Measurements from ENCODE around the gene MAPK11. TPM values are rescaled to one million over a fixed set of nuclear protein-coding genes. Genes with fewer than 3 reads are reported as not detected.

The MAPK11 gene
- total and polyA plus RNA-seq, 9 of the 15 experiments (the other 6 are each of a cell fraction or from before 2014, with no cell fraction given): 0.06 to 14.6 (median 5.3) TPM

DNA sequence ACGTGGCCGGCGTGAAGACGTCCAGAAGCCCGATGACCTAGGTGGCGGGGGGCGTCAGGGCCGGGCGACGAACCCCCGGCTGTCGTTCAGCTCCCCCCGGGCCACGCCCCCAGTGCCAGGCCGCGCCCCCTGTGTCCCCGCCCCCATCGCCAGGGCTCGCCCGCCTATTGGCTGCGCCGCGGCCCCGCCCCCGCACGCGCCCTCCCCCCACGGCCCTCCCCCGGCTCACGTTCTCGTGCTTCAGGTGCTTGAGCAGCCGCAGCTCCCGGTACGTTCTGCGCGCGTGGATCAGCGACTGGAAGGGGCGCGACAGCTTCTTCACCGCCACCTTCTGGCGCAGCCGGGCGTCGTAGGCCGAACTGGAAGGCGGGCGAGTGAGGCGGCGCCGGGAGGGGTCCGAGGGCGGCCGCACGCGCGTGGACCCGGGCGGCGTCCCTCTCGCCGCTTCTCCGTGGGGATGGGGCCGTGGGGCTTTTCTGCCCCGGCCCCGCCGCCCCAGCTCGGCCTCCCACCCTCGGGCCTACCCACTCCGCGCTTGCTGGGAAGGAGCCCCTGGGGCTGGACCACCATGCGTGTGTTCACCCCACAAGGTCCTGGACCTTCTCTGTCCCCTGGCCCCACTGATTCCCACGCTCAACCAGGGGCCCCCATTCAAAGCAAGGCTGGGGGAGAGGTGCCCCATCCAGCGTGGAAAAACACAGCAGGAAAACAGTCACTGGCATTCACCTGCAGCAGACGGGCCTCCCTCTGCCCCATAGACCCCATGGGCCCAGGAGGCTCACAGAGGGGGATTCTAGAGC, 2.4 kb downstream of the MAPK11 start (continued):
- TF ChIP-seq, protein P1, sequence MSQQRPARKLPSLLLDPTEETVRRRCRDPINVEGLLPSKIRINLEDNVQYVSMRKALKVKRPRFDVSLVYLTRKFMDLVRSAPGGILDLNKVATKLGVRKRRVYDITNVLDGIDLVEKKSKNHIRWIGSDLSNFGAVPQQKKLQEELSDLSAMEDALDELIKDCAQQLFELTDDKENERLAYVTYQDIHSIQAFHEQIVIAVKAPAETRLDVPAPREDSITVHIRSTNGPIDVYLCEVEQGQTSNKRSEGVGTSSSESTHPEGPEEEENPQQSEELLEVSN (IDR thresholded peaks at IDR 0.05; ENCODE audit: borderline replicate concordance in 1 of 2, extremely low read depth in 1 of 2, insufficient read depth in 1 of 2, insufficient read length in 1 of 2, low read depth in 1 of 2, low read length in 1 of 2, poor library complexity in 1 of 2, severe bottlenecking in 1 of 2): peak in 1 of 2 experiments; percentile 68
- TF ChIP-seq SNRNP70 (optimal IDR thresholded peaks at IDR 0.05; ENCODE audit: low read depth, low read length) (no peak), FOSL1 (tag; conservative IDR thresholded peaks at IDR 0.05) (no peak), RBFOX2 (IDR thresholded peaks at IDR 0.05; ENCODE audit: low read depth, low read length) (0 out of 2 replicates have a peak, but pooled peaks have one; percentile 24), TRIM24 (IDR thresholded peaks at IDR 0.05) (no peak), POLR2G (IDR thresholded peaks at IDR 0.05; ENCODE audit: low read depth, low read length) (0 out of 2 replicates have a peak, but pooled peaks have one; percentile 33), STAT5A (IDR thresholded peaks at IDR 0.05; ENCODE audit: borderline replicate concordance, low read length) (no peak), NRF1 (conservative IDR thresholded peaks at IDR 0.05 in 1 of 2, IDR thresholded peaks at IDR 0.05 in 1 of 2) (peak in 1 of 2 experiments; percentile 44; a peak in 1 of 4 replicates), MTA2 (IDR thresholded peaks at IDR 0.05; ENCODE audit: low read depth) (no peak), FOXK1 (CRISPR knock-in tag; IDR thresholded peaks at IDR 0.05; ENCODE audit: borderline replicate concordance) (no peak), ZNF143 (CRISPR knock-in tag; IDR thresholded peaks at IDR 0.05) (no peak), SMAD2 (IDR thresholded peaks at IDR 0.05; ENCODE audit: low read depth, low read length) (no peak), KAT8 (IDR thresholded peaks at IDR 0.05; ENCODE audit: low read depth) (no peak), CXXC5 (CRISPR knock-in tag; IDR thresholded peaks at IDR 0.05) (peak; percentile 57), RB1 (IDR thresholded peaks at IDR 0.05; ENCODE audit: low read depth) (0 out of 2 replicates have a peak, but pooled peaks have one; percentile 35), CTBP1 (IDR thresholded peaks at IDR 0.05; ENCODE audit: borderline replicate concordance) (no peak), CSDE1 (IDR thresholded peaks at IDR 0.05) (no peak), ZSCAN29 (IDR thresholded peaks at IDR 0.05) (no peak), SAFB2 (IDR thresholded peaks at IDR 0.05; ENCODE audit: borderline replicate concordance, low read depth, low read length, severe bottlenecking) (no peak)
- TF ChIP-seq, protein P2, sequence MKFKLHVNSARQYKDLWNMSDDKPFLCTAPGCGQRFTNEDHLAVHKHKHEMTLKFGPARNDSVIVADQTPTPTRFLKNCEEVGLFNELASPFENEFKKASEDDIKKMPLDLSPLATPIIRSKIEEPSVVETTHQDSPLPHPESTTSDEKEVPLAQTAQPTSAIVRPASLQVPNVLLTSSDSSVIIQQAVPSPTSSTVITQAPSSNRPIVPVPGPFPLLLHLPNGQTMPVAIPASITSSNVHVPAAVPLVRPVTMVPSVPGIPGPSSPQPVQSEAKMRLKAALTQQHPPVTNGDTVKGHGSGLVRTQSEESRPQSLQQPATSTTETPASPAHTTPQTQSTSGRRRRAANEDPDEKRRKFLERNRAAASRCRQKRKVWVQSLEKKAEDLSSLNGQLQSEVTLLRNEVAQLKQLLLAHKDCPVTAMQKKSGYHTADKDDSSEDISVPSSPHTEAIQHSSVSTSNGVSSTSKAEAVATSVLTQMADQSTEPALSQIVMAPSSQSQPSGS (CRISPR knock-in tag; IDR thresholded peaks at IDR 0.05): no peak
- TF ChIP-seq, protein P3, sequence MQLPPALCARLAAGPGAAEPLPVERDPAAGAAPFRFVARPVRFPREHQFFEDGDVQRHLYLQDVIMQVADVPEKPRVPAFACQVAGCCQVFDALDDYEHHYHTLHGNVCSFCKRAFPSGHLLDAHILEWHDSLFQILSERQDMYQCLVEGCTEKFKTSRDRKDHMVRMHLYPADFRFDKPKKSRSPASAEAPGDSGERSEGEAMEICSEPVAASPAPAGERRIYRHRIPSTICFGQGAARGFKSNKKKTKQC (CRISPR knock-in tag; IDR thresholded peaks at IDR 0.05): no peak
- TF ChIP-seq, protein P4, sequence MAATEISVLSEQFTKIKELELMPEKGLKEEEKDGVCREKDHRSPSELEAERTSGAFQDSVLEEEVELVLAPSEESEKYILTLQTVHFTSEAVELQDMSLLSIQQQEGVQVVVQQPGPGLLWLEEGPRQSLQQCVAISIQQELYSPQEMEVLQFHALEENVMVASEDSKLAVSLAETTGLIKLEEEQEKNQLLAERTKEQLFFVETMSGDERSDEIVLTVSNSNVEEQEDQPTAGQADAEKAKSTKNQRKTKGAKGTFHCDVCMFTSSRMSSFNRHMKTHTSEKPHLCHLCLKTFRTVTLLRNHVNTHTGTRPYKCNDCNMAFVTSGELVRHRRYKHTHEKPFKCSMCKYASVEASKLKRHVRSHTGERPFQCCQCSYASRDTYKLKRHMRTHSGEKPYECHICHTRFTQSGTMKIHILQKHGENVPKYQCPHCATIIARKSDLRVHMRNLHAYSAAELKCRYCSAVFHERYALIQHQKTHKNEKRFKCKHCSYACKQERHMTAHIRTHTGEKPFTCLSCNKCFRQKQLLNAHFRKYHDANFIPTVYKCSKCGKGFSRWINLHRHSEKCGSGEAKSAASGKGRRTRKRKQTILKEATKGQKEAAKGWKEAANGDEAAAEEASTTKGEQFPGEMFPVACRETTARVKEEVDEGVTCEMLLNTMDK (IDR thresholded peaks at IDR 0.05; ENCODE audit: borderline replicate concordance, insufficient read depth, low read depth, low read length, poor library complexity, severe bottlenecking): peak; percentile 85

Measured in K562 (cell line).